Measurements from ENCODE around the gene TBC1D19. TPM values are rescaled to one million over a fixed set of nuclear protein-coding genes. Genes with fewer than 3 reads are reported as not detected.

TBC1D19 gene
- total RNA-seq, 1 experiment from 2014 or later = 19.1 TPM

DNA sequence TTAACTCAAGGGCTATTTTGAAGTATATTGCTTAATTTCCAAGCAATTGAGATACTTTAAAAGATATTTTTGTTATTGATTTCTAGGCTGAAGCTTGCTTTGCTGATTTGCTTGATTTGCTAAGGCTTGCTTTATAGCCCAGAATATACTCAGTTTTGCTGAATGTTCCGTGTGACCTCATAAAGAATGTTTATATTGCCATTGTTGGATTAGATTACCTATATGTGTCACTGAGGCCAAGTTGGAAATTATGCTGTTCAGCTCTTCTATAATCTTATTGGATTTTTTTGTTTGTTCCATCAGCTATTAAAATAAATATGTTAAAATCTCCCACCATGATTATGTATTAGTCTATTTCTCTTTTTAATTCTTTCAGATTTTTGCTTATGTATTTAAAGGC, 13.0 kb downstream of the TBC1D19 start:
- Histone ChIP-seq H3K4me1 (no peaks in the 10 kb centered on the region), H3K36me3 (ENCODE audit: control insufficient read depth, insufficient read depth, low read length) (no peaks in the 10 kb centered on the region), H3K4me3 (ENCODE audit: low read depth, low read length) (no peak overlapping the region), H3K27me3 (replicated peaks; ENCODE audit: control insufficient read depth, insufficient read depth, low read length) (no peaks in the 10 kb centered on the region), H3K9me3 (no peaks in the 10 kb centered on the region)
- H3K36me3 Mint-ChIP-seq (ENCODE audit: insufficient read depth, unreplicated experiment) = peaks cover 6% of the 10 kb centered on the region
- peaks cover 6% of the 10 kb centered on the region for H3K4me1 Mint-ChIP-seq (ENCODE audit: low read depth, unreplicated experiment)
- H3K27ac Mint-ChIP-seq (ENCODE audit: unreplicated experiment) = no peak overlapping the region
- ChIA-PET CTCF (no interaction called here), POLR2A (no interaction called here)
- TF ChIP-seq, protein P1, sequence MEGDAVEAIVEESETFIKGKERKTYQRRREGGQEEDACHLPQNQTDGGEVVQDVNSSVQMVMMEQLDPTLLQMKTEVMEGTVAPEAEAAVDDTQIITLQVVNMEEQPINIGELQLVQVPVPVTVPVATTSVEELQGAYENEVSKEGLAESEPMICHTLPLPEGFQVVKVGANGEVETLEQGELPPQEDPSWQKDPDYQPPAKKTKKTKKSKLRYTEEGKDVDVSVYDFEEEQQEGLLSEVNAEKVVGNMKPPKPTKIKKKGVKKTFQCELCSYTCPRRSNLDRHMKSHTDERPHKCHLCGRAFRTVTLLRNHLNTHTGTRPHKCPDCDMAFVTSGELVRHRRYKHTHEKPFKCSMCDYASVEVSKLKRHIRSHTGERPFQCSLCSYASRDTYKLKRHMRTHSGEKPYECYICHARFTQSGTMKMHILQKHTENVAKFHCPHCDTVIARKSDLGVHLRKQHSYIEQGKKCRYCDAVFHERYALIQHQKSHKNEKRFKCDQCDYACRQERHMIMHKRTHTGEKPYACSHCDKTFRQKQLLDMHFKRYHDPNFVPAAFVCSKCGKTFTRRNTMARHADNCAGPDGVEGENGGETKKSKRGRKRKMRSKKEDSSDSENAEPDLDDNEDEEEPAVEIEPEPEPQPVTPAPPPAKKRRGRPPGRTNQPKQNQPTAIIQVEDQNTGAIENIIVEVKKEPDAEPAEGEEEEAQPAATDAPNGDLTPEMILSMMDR (IDR thresholded peaks at IDR 0.05; ENCODE audit: insufficient read depth in 1 of 2, low read depth in 1 of 2, low read length in 1 of 2, severe bottlenecking in 1 of 2, unreplicated experiment in 1 of 2) = no peak
- intact Hi-C loops (cut with micrococcal nuclease; ENCODE audit: unreplicated experiment) = no loop called here
- no peaks in the 10 kb centered on the region for H3K27me3 Mint-ChIP-seq (ENCODE audit: insufficient read depth, unreplicated experiment)
- BruUV-seq (replicated peaks) = no TSS peak
- no peak for DNase-seq
- peaks cover 11% of the 10 kb centered on the region for H3K9me3 Mint-ChIP-seq (ENCODE audit: unreplicated experiment)
- no peak overlapping the region for H3K4me3 Mint-ChIP-seq (ENCODE audit: unreplicated experiment)

DNA sequence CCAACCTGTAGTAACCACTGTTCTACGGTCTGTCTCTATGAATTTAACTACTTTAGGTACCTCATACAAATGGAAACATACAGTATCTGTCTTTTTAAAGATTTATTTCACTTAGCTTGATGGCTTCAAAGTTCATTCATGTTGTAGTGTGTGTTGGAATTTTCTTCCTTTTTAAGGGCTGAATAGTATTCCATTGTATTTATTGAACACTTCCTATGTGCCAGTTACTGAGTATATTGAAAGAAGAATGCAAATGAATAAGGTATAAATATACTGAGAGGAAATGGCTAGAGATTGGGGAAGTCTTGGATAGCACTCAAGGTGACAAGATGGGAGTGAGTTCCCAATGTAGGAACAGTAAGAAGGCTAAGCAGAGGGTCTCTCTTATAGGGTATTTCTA, 17.3 kb downstream of the TBC1D19 start:
- intact Hi-C loops (cut with micrococcal nuclease; ENCODE audit: unreplicated experiment) = no loop called here
- H3K4me1 Mint-ChIP-seq (ENCODE audit: low read depth, unreplicated experiment) = peaks cover 8% of the 10 kb centered on the region
- no peak overlapping the region for H3K27ac Mint-ChIP-seq (ENCODE audit: unreplicated experiment)
- TF ChIP-seq, protein P1 (IDR thresholded peaks at IDR 0.05; ENCODE audit: insufficient read depth in 1 of 2, low read depth in 1 of 2, low read length in 1 of 2, severe bottlenecking in 1 of 2, unreplicated experiment in 1 of 2) = no peak
- ChIA-PET CTCF (no interaction called here), POLR2A (no interaction called here)
- Histone ChIP-seq H3K4me1 (no peaks in the 10 kb centered on the region), H3K36me3 (ENCODE audit: control insufficient read depth, insufficient read depth, low read length) (no peaks in the 10 kb centered on the region), H3K9me3 (no peaks in the 10 kb centered on the region), H3K4me3 (ENCODE audit: low read depth, low read length) (no peak overlapping the region), H3K27me3 (replicated peaks; ENCODE audit: control insufficient read depth, insufficient read depth, low read length) (no peaks in the 10 kb centered on the region)
- no peaks in the 10 kb centered on the region for H3K27me3 Mint-ChIP-seq (ENCODE audit: insufficient read depth, unreplicated experiment)
- no TSS peak for BruUV-seq (replicated peaks)
- no peaks in the 10 kb centered on the region for H3K36me3 Mint-ChIP-seq (ENCODE audit: insufficient read depth, unreplicated experiment)
- H3K9me3 Mint-ChIP-seq (ENCODE audit: unreplicated experiment) = no peaks in the 10 kb centered on the region
- DNase-seq = no peak
- H3K4me3 Mint-ChIP-seq (ENCODE audit: unreplicated experiment) = no peak overlapping the region

DNA sequence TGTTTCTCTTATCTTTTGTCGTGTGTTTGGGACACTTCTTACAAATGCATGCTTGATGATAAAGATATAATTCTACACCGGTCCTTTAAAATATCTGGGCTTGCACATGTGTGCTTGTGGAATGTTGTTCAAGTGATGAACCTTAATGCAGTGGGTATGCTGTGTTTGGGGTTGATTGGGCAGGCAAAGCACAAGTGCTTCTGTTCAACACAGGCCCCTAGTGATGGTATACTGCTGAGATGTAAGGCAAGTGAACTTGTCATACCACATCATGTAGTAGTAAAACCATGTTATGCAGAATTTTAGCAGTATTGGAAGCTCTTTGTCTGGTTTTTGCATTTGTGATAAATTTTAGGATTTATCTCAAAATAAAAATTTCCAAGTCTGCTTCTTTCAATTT, 23.9 kb downstream of the TBC1D19 start:
- H3K4me1 ChIP-seq = 0 out of 2 replicates have a peak, but pooled peaks cover 4% of the 10 kb centered on the region
- Mint-ChIP-seq H3K4me3 (ENCODE audit: unreplicated experiment) (no peak overlapping the region), H3K9me3 (ENCODE audit: unreplicated experiment) (no peaks in the 10 kb centered on the region), H3K36me3 (ENCODE audit: insufficient read depth, unreplicated experiment) (no peaks in the 10 kb centered on the region), H3K27me3 (ENCODE audit: insufficient read depth, unreplicated experiment) (no peaks in the 10 kb centered on the region), H3K27ac (ENCODE audit: unreplicated experiment) (no peak overlapping the region), H3K4me1 (ENCODE audit: low read depth, unreplicated experiment) (peaks cover 18% of the 10 kb centered on the region)
- TF ChIP-seq, protein P1 (IDR thresholded peaks at IDR 0.05; ENCODE audit: insufficient read depth in 1 of 2, low read depth in 1 of 2, low read length in 1 of 2, severe bottlenecking in 1 of 2, unreplicated experiment in 1 of 2) = no peak
- ChIA-PET CTCF (no interaction called here), POLR2A (no interaction called here)
- H3K27me3 ChIP-seq (replicated peaks; ENCODE audit: control insufficient read depth, insufficient read depth, low read length) = no peaks in the 10 kb centered on the region
- no peak for DNase-seq
- intact Hi-C loops (cut with micrococcal nuclease; ENCODE audit: unreplicated experiment) = no loop called here
- no peaks in the 10 kb centered on the region for H3K9me3 ChIP-seq
- H3K4me3 ChIP-seq (ENCODE audit: low read depth, low read length) = no peak overlapping the region
- H3K36me3 ChIP-seq (ENCODE audit: control insufficient read depth, insufficient read depth, low read length) = no peaks in the 10 kb centered on the region
- no TSS peak for BruUV-seq (replicated peaks)

Data from Caco-2 (cell line).